GM18909 (cell line): ENCODE data around the gene NDUFV1.
"Not testable (repeated sequence)": the region's sequence is repeated elsewhere in the genome, so short reads cannot be mapped to it uniquely, and the experiment has no call there.

Source experiments
- ATAC-seq: cut with Tn5 transposase; IDR thresholded peaks from one replicate; pipeline ENCODE4 v1.9.1; 2021; ENCODE audit warnings: mild to moderate bottlenecking; ENCODE audit not compliant: unreplicated experiment, poor library complexity

NDUFV1 gene

DNA sequence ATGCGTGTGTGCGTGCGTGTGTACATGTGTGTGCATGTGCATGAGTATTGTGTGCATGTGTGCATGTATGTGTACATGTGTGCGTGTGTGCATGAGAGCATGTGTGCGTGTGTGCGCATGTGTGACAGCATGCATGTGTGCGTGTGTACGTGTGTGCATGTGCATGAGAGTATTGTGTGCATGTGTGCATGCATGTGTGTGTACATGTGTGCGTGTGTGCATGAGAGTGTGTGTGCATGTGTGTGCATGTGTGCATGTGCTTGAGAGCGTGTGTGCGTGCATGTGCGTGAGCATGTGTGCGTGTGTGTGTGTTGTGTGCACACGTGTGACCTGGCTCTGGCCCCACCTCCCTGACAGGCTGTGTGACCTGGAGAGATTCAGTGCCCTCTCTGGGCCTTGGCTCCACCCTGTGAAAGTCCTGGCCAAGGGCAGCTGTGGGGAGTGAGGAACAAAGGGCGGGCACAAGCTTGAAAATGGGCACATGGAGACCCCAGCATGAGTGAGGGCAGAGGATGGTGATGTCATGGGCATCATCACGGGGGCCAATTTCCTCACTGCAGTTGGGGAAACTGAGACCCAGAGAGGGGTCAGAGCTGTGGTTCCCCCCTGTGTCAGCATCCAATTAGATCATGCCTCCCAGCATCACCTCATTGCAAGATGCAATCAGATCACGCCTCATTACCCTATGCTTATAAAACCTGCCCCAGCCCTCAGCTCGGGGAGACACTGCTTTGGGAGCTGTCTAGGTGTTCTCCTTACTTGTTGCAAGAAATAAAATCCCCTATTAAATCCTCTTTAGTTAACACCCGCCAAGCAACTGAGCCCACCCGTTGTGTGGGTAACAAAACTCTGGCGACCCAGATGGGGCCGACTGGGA, 43.1 kb downstream of the NDUFV1 start:
- no peak for ATAC-seq

DNA sequence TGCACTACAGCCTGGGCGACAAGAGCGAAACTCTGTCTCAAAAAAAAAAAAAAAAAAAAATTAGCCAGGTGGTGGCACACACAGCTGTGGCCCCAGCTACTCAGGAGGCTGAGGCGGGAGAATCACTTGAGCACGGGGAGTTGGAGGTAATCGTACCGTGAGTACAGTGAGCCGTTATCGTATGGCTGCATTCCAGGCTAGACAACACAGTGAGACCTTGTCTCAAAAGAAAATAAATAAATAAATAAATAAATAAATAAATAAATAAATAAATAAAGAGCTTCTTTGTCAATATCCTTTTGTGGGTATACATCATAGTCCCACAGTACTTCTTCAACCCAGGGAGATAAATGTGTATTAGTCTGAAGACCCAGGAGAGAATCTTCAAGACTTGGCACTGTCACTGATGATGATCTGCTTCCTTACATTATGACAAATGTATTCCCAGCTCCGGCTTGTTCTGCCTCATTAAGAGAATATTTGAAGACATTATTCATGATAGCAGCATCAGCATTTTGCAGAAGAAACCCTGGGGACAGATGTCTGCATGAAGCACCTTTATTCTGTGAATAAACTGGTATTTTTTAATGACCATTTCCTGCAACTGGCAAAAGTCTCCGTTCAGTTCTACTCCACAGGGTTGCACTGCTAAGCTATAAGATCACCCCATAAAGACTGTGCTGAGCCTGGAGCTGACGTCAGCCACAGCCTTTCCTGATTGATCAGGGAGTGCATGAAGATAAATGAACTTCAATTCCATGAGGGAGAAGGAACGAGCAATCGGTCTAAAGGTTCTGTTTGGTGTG, 45.4 kb downstream of the NDUFV1 start:
- ATAC-seq = no peak

DNA sequence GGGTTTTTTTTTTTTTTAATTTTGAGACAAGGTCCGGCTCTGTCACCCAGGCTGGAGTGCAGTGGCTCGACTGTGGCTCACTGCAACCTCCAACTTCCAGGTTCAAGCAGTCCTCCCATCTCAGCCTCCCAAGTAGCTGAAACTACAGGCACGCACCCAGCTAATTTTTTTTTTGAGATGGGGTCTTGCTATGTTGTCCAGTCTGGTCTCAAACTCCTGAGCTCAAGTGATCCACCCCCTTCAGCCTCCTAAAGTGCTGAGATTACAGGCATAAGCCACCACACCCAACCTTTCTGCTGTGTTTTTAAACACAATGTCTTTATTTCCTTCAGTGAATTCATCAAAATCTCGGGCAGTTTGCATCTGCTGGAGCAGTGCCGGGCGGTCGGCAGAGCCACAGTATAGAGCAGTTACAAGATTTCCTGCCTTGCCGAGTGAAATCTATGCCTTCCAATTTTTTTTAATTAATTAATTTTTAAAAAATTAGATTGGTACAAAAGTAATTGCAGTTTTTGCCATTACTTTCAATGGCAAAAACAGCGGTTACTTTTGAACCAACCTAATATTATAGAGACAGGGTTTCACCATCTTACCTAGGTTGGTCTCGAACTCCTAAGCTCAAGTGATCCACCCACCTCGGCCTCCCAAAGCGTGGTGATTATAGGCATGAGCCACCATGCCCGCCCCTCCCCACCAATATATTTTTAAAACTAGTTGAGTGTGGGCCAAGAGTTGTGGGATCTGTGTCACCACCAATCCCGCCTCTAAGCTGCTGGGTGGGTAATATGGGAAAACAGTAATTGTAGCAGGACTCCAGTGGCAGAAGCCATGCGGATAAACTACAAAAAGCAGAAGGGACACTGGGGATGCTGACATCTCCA, 46.5 kb downstream of the NDUFV1 start:
- no peak for ATAC-seq

DNA sequence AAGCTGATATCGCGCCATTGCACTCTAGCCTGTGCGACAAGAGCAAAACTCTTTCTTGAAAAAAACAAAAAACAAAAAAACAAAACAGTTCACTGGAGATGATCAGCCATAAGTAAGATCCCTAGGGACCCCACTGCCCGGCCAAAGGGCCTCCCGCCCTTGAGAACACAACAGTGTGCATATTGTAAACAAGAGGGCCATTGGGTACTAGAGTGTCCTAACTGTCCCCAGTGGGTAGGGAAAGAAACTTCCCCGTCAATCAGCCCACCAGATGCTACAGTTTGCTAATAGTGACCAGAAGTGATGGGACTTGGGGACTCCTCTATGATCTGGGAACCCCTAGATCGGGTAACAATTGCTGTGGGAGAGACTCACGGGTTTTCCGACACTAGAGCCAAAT, 47.5 kb downstream of the NDUFV1 start:
- no peak for ATAC-seq

DNA sequence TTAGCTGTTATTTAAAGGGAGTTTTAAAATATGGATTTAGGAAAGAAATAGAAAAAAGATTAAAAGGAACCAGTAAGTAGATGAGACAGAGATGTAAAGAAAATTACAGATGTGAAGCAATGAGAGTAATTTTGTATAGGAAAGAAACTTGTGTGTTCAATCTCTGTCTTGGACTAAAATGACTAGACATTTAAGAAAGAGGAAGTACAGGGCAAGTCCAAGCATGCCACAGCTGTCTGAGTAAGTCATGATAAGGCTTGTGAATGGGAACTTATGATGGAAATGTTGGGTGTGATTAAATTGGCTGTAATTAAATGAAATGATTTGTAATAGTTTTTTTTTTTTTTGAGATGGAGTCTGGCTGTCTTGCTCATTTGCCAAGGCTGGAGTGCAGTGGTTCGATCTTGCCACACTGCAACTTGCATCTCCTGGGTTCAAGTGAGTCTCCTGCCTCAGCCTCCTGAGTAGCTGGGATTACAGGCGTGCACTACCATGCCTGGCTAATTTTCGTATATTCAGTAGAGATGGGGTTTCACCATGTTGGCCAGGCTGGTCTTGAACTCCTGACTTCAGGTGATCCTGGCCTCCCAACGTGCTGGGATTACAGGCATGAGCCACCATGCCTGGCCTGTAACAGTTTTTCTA, 49.7 kb downstream of the NDUFV1 start:
- no peak for ATAC-seq

DNA sequence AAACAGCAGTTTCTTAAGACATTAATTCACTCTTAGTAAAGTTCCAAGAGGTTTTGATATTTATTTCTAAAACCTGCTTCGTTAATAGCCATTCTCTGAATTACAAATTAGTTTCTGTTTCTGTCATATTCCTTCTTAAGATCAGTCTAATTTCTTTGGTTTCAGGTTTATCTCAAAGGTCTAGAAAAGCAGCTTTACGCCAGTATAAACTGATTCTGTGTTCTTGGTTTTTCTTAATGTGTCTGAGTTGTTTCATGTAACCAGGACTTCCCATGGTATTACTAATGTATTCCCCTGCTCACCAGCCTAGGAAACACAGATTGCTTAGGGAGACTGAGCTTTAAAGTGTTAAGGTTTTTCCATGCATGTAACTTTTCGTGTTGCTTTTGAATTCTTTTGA, 50.6 kb downstream of the NDUFV1 start:
- ATAC-seq = no peak

DNA sequence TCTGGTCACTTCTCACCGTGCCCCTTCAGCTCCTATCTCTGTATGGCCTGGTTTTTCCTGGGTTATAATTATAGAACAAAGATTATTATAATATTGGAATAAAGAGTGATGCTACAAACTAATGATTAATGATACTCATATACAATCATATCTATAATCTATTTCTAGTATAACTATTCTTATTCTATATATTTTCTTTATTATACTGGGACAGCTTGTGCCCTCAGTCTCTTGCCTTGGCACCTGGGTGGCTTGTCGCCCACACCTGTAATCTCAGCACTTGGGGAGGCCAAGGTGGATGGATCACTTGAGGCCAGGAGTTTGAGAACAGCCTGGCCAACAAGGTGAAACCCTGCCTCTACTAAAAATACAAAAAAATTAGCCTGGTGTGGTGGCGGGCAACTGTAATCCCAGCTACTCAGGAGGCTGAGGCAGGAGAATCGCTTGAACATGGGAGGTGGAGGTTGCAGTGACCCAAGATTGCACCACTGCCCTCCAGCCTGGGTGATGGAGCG, 53.0 kb downstream of the NDUFV1 start:
- ATAC-seq = not testable (repeated sequence)

DNA sequence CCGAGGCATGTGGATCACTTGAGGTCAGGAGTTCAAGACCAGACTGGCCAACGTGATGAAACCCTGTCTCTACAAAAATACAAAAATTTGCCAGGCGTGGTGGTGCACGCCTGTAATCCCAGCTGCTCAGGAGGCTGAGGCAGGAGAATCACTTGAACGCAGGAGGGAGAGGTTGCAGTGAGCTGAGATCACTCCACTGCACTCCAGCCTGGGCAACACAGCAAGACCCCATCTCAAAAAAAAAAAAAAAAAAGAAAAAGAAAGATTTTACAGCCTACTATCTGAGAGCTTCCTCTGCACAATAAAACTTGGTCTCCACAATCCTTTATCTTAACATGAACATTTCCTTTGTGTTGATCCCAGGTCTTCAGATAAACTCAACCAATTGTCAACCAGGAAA, 54.0 kb downstream of the NDUFV1 start:
- ATAC-seq = not testable (repeated sequence)
